Left colon (tissue), 2 donors: Measurements from ENCODE around the gene LRFN2. TPM values are rescaled to one million over a fixed set of nuclear protein-coding genes. Genes with fewer than 3 reads are reported as not detected.

ENCODE experiments used
- ATAC-seq: fragments of 200-7000 bp; cut with Tn5 transposase; one replicate; pipeline ENCODE4 v1.9.1; 2020; ENCODE audit warnings: mild to moderate bottlenecking, moderate library complexity
- DNase-seq, 2 donors: peaks; one replicate each; pipeline ENCODE4 v3.0.0-alpha.2; 2020
- intact Hi-C, 2 donors: fragments of 100-400 bp; cut with DNase I in 1 of 2; cut with micrococcal nuclease in 1 of 2; formaldehyde crosslinking; loops; one replicate each; pipeline versions ENCODE4 v1.11.2 to v1.14.0; 2022; cut with DNase I, micrococcal nuclease
- total RNA-seq, 2 donors: library from RNA; stranded (reverse); fragmentation: NEBNext Ultra II Directional; extraction: Animal tissue kit (Norgen Biotek cat#: 25700); gene quantifications; one replicate each; pipeline ENCODE4 v1.2.1, GENCODE V29; 2021
- donor health status: DM: no; HTN: no; CAD: no.
- donor health status: DM: yes; HTN: yes; CAD: no.

The LRFN2 gene
- total RNA-seq, 2 donors from 2014 or later: 0.36 to 0.64 TPM

DNA sequence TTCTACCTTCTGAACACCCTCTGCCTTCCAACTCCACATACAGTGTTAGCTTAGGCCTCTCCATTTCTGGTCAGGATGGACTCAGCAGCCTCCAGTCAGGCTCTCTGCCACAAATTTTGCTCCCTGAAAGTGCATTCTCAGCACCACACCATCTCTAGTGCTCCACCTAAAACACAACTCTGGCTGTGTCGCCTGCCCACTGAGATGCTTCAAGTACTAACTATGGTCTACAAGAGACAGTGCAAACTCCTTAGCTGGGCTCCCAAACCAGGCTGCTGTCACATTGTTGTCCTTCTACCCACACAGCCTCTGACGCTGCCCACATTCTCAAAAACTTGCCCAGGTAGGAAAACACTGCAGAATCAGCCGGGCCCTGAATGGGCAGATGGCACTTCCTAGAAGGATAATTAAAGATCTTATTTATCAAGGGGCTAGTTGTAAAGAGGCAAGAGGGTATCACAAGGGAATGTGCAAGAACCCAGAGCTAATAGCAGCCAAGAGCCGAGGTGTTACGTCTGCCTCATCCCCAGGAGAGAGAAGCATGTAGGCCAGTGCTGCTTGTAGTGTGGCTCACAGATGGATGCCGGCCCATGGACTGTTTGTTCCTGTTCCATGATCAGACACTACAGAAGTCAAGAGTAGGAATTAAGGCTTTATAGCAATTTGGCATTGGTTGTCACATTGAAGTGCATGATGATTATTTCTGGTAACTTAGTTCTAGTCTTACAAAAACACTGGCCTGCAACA lies 189.7 kb downstream of the LRFN2 start:
- intact Hi-C loops: no loop called here
- no peak for ATAC-seq
- DNase-seq: no peak

DNA sequence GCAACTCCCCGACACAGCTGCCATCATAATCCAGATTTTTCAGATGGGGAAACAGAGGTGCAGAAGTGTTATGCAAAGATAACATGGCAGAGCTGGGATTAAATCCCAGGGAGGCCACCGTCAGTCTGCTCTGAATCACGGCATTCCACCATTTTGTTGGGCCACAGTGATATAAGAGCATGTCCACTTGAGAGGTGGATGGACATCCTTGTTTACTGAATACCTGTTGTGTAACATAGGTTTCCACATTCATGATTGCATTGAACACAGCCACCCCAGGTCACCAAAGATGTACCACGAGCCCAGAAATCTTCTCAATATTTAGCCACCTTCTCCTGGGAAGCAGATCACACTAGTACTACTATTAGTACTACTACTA lies 191.5 kb downstream of the LRFN2 start:
- intact Hi-C loops: no loop called here
- ATAC-seq: no peak
- DNase-seq: no peak

DNA sequence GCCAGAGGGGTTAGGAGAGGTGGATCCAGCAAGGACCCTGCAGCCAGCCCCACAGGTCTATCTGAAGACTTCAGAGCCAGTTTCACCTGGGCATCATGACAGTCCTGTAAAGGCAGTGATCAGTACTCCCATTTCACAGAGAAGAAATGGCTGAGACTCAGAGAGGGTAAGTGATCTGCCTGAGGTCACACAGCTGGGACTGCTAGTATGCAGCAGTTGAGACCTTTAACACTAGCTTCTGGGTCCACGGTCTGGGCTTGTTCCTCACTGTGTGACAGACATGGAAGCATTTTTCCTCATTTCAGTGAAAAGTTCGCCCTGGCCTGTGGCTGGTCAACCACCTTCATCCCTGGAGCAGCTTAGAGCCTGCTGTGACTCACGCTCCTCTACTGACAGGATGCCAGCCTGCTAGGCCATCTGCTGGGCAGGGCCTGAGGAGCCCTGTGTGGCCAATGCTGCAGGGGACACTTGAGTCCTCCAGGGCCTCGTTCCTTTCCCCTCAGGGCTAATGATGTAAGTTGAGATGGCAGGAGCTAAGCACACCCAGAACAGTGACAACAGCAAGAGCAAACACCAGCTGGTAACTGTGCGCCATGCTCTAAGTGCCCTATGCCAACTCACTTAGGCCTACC lies 192.0 kb downstream of the LRFN2 start:
- ATAC-seq (no peak), DNase-seq (no peak)
- intact Hi-C loops: no loop called here

DNA sequence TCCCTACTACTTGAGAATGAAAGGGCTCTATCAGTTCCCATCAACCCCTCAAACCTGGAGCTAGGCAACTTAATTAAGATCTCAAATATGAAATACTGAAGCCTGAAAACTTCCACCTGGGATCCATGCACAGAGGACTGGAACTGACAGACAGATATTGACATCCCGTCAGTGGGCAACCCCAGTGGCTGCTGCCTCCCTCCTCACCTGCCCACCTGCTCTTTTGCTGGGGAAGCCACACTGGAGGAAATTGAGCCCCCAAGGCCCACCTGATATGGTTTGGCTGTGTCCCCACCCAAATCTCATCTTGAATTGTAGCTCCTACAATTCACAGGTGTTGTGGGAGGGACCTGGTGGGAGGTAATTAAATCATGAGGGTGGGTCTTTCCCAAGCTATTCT lies 192.8 kb downstream of the LRFN2 start:
- intact Hi-C loops: no loop called here
- DNase-seq (no peak), ATAC-seq (no peak)

DNA sequence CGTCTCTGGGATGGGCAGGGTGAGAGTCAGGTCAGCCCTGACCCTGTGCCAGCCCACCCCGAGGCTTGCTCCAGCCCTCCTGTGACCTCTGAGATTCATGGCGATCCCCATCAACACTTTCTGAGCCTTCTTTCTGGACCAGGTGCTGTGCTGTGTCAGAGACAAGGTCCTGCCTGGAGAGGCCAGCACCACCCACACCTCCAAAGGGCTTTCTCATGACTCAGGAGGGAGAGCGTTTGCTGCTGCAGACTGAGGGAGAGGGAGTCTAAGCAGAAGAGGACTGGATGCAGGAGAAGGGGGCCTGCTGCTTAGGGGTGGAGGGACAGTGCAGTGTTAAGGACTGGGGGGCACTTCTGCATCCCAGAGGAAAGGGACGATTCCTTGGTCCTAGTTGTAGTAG lies 193.5 kb downstream of the LRFN2 start:
- ATAC-seq: no peak
- DNase-seq: no peak
- intact Hi-C loops: no loop called here

DNA sequence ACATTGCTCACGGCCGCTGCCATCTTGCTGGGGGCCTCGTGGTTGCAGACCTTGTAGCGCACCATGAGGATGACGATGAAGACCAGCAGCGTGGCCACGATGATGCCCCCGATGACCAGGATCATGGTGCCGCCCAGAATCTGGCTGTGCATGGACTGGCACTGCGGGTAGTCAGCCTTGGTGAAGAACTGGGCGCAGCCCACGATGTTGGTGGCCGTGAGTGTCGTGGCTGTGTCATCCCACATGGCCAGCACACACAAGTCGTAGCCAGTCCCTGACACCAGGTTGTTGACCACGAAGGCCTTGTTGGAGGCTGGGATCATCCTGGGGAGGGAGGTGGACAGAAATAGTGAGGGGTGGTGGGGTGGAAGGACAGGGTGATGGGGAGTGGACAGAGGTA lies 194.6 kb downstream of the LRFN2 start:
- intact Hi-C loops: no loop called here
- DNase-seq: no peak
- no peak for ATAC-seq

DNA sequence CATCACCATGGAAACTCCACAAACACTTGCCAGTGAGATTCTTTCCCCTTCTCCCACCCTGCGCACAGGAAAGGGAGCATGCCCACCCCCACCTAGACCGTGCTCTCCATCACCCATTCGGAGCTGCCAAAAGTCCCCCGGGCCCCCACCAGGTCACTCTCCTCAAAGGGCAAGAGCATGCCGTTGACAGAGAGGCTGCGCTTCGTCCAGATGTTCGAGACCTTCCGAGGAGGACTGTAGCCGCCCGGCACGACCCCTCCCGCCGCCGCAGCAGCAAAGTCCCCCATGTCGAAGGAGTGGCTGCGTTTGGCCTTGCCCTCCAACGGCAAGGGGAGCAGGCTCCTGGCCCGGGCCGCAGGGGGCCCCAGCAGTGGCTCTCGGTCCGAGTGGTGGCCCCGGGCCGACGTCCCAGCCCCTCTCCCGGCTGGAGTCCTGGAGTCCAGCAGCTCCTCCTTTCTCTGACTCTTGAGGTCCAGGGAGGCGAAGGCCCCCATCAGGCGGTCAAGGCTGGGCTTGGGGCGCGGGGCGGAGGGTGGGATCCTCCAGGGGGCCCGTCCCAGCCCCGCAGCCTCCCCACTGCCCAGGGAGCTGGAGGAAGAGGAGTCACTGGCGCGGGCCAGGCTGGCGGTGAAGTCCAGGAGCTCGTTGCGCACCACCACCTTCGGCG lies 195.2 kb downstream of the LRFN2 start:
- intact Hi-C loops: no loop called here
- DNase-seq (no peak), ATAC-seq (no peak)

DNA sequence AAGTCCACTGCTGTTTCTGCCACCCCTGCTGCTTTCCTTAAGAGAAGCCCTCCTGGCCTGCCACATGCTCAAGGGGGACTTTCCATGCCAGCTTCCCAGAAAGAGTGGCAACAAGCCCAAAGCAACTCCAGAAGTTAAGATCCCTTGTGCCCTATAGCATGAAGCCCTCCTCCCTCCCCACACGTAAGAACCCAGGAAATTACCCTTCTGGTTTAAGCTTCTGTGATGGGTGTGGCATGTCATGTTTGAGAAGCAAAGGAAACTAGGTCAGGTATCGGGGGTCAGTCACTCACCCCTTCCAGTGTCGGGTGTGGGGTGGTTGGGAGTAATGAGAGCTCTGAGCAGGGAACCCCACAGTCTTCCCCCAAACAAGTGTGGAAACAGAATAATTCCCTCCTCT lies 196.1 kb downstream of the LRFN2 start:
- no peak for ATAC-seq
- intact Hi-C loops: no loop called here
- DNase-seq: no peak

DNA sequence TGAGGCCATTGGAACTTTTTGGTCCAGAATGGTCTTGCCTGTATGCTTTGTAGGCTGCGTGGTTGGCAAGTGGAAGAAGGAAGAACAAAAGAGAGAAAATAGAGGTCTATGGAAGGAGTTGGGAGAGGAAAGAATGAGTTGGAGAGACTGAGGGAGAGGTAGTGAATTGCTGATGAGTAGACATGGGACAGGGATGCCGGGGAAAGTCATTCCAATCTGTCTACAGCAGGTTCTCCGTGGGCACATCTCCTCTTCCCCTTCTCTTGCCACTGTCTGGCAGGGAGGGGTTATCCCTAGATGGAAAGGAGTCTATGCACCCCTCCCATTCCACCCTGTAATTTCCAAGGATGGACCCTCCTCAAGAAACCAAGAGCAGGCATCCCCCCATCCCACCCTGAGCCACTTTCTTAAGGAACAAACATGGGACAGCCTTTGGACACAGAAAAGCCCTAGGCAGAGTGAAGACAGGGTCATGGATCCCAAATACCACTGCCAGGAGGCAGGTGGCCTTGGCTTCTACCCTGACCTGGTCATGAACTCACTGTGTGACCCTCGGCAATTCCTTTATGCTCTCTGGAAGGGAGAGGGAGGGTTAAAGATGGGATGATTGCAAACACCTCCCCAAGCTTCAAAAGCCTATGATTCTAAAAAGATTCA lies 196.9 kb downstream of the LRFN2 start:
- intact Hi-C loops: no loop called here
- ATAC-seq (no peak), DNase-seq (no peak)

DNA sequence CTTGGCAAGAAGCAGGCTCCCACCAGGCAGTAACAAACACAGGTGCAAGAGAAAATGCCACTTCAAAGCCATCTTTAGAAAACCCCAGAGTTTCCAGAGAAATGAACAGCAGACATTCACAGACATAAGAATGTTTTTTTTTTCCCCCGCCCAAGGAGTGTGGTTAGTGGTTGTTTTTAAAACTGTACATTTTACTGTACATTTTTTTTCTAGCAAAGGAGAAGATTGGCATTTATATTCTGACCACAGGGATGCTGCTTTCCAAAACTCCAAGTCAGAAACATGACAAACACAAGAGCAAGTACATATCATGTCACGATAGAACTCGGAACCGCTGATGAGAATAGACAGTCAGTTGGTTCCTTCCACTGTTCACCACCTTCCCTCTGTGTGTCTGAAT lies 197.9 kb downstream of the LRFN2 start:
- intact Hi-C loops: no loop called here
- no peak for ATAC-seq
- DNase-seq: no peak

DNA sequence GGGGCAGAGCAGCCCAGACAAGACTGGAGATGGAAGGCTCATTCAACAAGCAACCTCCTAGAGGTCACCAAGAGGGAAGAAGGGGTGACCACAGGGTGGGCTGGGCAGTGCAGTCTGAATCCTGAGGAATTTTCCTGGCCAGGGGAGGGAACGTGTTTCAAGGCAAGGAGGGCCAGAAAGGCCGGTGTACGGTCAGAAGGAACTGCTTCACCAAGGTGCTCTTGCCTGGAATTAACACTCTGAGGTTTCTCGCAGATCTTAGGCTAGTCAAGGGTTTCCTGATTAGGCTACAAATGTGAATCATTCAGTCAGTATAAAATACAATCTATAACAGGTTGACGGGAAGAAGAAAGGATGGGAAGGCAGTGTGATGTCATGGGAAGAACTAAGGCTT lies 199.3 kb downstream of the LRFN2 start:
- intact Hi-C loops: no loop called here
- DNase-seq (no peak), ATAC-seq (no peak)

DNA sequence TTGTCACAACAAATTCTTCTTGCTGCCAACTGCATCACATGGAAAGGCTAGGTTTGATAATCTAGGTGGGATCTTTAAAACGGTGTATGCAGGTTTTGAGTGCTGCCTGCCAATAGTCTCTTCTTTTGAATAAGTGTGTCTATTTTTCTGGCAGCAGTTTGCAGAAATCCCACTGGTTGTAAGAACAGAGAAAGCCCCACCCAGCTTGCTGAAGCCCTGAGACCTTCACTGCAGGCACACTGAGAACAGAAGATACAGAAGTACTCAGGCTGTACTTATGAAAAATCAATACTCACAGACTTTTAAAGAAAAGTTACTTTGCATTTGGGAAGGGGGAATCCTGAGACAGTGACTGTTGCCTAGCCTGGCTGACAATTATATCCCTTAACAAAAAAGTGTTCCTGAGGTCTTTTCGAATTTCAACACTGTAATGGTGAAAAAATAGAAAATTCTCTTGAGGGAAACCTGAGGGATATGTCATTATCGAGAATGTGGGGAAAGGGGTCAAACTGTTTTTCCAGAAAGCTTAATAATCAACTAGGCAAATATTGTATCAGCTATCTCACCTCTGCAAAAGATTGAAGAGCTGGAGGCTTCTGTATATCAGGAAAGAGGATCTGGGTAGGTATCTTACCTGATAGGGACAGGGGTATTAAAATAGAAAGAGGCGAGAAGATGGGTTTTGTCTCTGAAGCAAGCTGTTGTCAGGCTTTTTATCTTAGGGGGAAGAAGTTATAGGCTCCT lies 199.9 kb downstream of the LRFN2 start:
- intact Hi-C loops: no loop called here
- ATAC-seq (no peak), DNase-seq (no peak)

DNA sequence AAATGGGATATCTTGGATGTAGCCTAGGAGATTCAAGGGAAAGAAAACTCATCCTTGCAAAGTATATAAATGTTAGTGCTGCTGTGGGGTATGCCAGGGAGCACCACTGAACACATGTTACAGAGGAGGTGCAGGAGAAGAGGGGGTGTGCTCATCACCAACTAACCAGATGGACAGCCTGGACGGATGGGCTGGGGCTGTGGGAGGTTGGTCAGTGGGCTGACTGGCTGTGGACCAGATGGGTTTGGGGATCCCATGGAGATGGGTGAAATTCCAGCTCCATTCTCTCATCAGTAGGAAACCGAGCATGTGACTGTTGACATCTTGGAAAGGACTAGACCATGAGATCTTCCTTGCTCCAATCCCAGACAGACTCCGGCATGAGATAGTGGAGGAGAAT lies 201.0 kb downstream of the LRFN2 start:
- intact Hi-C loops: no loop called here
- no peak for ATAC-seq

DNA sequence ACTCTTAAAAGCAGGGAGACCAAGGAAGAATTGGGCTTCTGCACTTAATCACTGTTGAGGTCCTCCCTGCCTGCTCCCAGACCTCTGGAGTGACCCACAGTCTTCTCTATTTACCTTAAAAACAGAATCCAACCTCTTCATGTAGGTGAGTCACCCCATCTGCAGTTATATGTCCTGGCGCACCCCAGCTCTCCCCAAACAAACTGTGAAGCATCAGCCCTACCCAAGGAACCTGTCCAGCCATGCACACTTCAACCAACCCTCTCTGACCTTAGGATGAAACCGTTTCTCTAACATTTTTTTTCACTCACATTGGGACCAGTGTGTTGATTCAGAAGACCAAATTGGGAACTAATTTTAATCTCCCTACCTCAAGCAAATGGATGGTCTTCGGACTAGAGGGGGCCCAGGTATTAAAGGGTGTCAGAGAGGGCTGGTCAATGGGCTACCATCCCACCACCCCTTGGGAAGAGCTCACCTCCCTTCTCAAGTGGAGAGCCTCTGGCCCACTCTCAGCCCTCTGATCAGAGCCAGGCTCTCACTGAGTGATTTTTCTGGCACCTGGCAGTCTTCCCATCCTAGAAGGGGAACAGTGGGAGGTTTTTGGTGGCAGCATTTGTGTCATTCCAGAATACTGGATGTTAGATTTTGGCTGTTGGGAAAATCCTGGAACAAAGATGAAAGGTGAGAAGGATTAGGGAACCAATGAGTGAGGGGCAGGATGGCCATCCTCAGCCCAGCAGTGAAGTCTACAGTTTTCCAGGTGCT lies 203.6 kb downstream of the LRFN2 start:
- DNase-seq: no peak
- no peak for ATAC-seq
- intact Hi-C loops: no loop called here

More for the DNA sequence above, 201.0 kb downstream of the LRFN2 start:
- no peak for DNase-seq

DNA sequence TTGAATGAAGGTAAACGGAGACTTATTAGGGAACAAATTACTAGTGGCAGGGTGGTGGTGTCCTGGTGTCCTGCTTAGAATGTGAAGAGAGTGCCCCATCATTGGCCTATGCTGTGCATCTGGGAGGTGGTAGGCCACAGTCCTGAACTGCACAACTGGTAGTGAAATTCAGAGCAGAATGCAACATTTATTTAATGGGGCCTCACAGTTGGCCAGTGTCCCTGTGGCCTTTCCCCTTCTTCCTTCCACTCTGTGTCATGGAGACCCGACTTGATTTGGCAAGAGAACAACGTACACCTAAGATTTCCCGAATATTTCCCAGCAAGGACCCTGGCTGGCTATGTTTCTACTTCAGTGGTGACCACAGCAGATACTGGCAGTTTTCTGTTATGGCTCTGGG lies 206.9 kb downstream of the LRFN2 start:
- no peak for DNase-seq
- ATAC-seq: no peak
- intact Hi-C loops: no loop called here

DNA sequence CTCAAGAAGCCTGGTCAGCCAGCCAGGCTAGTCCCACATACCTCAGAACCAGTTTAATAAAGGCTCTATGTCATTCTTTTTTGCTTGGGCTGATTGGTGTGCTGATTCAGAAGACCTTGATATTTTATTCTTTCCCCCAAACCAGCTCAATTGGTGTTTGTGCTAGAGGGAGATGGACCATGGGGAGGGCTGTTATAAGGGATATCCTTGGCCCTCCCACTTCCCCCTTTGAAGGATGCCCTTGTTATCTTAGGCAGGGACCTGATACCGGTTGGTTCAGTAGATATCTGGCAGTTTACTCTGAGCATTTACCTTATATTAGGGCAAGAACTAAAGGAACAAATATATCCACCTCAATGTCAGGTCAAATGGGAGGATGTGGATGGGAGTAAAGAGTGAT lies 207.4 kb downstream of the LRFN2 start:
- ATAC-seq: no peak
- no peak for DNase-seq
- intact Hi-C loops: no loop called here

DNA sequence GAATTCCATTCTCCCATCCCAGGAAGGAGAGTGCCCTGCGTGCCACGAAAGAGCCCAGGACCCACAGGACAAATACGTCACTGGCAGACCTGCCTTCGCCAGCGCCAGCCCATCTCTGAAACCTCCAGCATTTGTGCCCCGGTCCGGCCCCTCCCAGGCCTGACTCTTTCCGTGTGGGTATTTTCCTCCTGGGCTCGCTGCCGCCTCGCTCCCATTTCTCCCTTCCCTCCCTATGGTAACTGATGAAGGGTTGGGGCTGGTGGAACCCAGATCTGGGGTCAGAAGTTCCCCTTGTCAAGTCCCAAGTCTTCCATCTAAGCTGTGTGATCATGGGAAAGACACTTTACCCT lies 208.5 kb downstream of the LRFN2 start:
- no peak for ATAC-seq
- intact Hi-C loops: no loop called here
- DNase-seq: no peak

DNA sequence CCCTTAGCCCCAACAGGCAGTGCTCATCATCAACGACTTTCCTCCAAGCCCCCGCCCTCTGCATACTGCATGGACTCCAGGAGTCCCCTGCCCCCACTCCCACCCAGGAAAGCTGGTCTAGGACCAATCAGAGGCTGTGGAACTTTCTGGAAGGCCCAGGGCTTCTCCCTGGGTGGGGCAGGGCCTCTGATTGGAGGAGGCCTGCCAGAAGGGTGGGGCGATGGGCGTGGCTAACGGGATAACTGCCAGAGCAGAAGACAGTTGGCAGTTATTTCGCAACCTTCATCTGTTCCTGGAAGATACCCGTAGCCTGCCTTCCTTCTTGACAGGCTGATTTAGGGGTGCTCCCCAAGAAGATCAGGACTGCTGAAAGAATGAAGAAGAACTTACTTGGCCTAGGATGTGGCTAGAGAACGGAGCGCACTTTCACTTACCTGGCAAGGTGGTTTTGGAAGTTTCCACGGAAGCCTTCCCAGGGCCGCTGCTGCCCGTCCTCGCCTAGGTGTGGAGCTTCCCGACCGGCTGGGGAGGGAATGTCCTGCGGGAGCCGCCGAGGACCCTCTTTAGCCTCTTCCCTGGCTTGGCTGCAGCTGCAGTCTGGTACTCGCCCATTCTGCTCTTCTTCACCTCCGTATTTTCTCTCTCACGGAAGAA lies 209.0 kb downstream of the LRFN2 start:
- intact Hi-C loops: no loop called here
- no peak for ATAC-seq
- no peak for DNase-seq
